ENCODE measurements around the gene LOXL1.
"Not testable (repeated sequence)": the region's sequence is repeated elsewhere in the genome, so short reads cannot be mapped to it uniquely, and the experiment has no call there.

LOXL1 gene

DNA sequence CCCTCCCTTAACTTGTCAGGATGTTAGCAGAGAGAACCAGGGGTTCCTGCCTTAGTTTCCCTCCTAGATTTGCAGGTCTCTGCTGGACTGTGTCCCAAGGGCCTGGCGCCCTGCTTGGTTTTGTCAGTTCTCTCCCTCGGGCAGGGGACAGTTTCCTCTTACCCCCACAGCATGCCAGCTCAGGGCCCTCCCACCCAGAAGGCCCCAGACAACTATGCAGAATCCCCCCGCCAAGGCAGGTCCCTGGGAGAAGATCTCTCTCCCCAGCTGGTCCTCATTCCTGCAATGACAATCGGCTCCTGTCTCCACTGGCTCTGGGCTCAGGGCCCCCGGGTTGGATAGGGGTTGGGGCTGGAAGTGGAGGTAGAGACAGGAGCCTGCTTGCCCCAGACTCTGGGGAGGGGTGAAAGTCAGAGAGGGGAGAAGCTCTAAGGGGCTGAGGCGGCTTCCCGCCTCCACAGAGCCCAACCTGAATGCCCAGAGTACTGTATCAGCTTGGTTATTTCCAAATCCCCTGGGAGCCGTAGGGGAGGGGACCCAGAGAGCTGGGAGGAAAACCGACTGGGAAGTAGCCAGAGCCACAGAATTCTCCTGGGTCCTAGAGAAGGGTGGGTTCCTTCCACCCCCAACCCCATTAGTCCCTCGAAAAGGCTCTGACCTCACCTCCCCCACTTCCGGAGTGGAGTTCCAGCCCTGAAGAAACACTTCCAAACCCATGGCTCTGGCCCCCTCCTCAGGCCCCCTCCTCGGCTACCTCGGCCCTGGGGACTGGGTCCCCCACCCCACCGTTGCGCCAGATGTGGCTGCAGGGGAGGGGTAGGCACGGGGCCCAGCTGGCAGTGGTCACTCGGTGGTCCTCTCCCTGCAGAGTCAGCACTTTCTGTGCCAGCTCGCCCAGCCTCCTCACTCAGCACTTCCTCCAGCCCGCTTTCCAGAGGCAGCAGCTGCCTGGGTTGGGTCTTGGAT, 3.8 kb upstream of the LOXL1 start:
- DNase-seq (ENCODE audit: low spot score): no peak

DNA sequence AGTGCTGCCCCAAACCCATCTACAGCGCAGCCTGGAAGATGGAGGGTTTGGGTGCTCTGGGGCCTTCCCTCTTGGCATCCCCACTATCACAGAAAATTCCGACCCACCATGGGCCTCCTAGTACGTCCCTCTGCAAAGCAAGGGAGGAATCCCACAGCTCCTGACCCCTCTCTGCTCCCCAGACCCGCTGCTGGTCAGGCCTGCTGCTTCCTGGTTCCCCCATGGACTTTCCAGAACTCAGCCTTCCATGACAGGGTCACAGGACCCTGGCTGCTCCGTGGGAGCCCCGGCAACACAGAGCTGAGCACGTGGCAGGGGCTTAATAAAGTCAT, 3.1 kb upstream of the LOXL1 start:
- no peak for DNase-seq (ENCODE audit: low spot score)

DNA sequence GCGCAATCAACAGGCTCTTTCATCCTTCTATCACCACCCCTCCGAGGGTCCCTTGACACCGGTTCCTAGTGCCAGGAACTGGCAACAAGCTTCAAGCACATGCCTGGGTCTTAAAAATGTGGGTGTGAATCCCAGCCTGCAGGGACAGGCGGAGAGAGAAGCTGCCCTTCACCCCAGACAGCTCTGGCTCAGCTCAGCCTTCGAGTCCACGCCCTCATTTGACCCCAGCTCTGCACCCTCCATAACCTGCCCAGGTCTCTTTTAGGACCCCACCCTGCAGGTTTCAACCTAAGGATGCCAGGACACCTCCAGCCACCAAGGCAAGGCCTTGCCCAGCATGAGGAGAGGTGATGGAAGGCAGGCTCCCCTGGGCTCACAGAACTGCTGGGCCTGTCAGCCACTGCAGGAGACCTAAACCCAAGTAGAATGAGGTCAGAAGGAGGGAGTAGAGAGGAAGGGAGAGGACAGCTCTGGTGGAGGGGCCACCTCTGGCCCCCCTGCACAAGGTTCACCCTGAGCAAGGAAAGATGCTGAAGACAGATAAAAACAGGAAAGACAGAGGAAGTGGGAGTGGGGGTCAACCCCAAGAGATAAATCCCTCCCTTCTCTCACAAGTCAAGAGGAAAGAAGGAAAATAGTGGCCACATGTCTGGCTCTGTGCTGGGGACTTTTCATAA, 2.6 kb upstream of the LOXL1 start:
- DNase-seq (ENCODE audit: low spot score): no peak

DNA sequence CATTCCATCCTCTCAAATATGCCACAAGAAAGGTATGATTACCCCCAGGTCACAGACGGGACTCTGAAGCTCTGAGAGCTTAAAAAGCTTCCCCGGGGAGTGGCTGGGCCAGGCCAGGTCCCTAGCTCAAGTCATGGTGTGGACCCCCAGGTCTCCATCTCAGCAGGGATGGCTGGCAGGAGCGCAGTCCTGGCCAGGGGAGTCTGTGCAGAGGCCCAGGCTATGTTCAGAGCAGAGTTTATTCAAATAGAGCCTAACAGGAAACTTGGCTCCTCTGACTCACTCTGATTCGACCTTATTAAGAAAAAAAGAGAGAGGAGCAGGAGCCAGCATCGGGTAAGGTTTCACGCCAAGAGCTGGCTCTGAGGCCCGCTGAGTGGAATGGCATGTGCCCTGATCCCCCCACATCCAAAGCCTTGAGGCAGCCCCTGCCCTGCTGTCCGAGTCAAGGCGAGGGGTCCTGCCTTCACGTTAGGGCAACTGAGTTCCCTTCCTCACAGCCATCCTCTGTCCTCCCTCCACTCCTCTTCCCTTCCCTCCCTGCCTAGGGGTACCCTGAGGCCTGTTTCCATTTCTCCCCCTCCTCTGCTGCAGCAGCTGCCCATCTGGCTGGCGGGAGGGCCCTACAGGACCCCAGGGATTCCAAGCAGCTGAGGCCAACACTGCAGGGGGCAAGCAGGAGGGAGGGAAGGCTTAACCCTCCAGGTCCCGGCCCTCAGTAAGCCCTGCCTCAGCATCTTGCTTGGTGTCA, 1.9 kb upstream of the LOXL1 start:
- DNase-seq (ENCODE audit: low spot score): no peak

- DNase-seq (ENCODE audit: low spot score): no peak
Observed at GRCh38 chr15:73925848-73926218, 429 bp upstream of the LOXL1 start.

DNA sequence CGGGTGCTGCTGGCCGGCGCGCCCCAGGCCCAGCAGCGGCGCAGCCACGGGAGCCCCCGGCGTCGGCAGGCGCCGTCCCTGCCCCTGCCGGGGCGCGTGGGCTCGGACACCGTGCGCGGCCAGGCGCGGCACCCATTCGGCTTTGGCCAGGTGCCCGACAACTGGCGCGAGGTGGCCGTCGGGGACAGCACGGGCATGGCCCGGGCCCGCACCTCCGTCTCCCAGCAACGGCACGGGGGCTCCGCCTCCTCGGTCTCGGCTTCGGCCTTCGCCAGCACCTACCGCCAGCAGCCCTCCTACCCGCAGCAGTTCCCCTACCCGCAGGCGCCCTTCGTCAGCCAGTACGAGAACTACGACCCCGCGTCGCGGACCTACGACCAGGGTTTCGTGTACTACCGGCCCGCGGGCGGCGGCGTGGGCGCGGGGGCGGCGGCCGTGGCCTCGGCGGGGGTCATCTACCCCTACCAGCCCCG, 777 bp downstream of the LOXL1 start:
- peak; percentile 76 for DNase-seq (ENCODE audit: low spot score)

- peak; percentile 68 for DNase-seq (ENCODE audit: low spot score)
Observed at GRCh38 chr15:73927476-73928240, 1.4 kb downstream of the LOXL1 start.

- no peak for DNase-seq (ENCODE audit: low spot score)
Observed at GRCh38 chr15:73928241-73928579, 1.9 kb downstream of the LOXL1 start.

- no peak for DNase-seq (ENCODE audit: low spot score)
Observed at GRCh38 chr15:73928971-73929627, 2.8 kb downstream of the LOXL1 start.

- no peak for DNase-seq (ENCODE audit: low spot score)
Observed at GRCh38 chr15:73930371-73930770, 4.1 kb downstream of the LOXL1 start.

DNA sequence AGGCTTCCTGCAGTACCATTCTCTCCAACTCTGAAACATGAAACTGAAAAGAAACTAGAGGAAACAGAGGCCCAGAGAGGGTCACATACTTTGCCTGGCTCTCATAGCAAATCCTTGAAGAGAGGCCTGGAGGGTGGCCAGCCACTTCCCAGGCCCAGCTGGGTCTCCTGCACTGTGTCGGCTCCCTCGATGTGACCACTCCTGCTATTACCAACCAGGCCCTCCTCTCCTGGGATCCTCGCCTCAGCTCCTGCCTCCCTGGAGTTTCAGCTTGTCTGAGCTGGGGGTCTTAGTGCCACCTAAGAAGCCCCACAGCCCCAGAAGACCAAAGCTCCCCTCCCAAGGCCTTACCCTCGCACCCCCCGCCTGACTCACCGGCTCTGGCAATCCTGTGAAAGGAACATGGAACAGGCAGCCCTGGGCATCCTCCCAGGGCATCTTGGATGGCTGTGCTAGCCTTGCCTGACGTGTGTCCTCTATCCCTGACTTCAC, 4.6 kb downstream of the LOXL1 start:
- no peak for DNase-seq (ENCODE audit: low spot score)

DNA sequence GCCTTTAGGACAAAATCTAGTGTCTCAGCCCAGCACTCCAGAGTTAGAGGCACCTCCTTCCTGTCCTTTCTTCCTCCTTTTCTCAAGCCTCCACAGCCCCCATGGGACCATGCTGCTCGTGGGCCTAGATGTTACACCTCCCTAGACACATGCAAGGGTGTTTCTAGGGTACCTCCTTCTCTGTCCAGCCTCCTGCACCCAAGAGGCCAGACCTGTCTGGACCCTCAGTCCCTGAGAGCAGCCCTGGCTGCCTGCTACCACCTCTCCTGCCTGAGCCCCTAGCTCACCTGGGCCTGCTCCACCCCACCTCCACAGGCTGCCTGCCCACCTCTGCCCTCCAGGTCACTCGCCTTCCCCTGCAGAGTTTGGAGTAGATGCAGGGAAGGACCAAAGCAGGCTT, 5.2 kb downstream of the LOXL1 start:
- no peak for DNase-seq (ENCODE audit: low spot score)

GRCh38 chr15:73932381-73933191, 6.3 kb downstream of the LOXL1 start:
- DNase-seq (ENCODE audit: low spot score): no peak

- DNase-seq (ENCODE audit: low spot score): no peak
Observed at GRCh38 chr15:73934281-73934680, 8.0 kb downstream of the LOXL1 start.

GRCh38 chr15:73935547-73935946, 9.3 kb downstream of the LOXL1 start:
- no peak for DNase-seq (ENCODE audit: low spot score)

DNA sequence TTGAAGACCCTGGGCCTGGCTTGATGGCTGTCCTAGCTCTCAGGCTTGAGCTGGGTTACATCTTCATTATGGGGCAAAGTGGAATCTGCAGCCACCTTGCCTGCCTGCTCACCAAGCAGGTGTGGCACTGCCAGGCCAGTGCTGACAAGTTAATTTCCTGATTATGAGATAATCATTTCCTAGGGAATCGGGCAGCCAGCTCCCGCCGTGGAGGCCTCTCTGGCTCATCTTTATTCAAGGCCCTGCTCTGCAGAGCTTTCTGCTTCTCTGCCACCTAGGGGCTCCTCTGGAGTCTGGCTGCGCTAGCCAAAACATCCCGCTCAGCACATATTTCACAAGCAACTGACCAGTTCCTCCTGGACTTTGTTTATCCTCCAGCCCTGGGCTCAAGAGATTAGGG, 9.9 kb downstream of the LOXL1 start:
- peak; percentile 27 for DNase-seq (ENCODE audit: low spot score)

- DNase-seq (ENCODE audit: low spot score): no peak
Observed at GRCh38 chr15:73936588-73937290, 10.5 kb downstream of the LOXL1 start.

GRCh38 chr15:73937296-73937695, 11.0 kb downstream of the LOXL1 start:
- DNase-seq (ENCODE audit: low spot score): no peak

- DNase-seq (ENCODE audit: low spot score): no peak
Observed at GRCh38 chr15:73937726-73938125, 11.5 kb downstream of the LOXL1 start.

DNA sequence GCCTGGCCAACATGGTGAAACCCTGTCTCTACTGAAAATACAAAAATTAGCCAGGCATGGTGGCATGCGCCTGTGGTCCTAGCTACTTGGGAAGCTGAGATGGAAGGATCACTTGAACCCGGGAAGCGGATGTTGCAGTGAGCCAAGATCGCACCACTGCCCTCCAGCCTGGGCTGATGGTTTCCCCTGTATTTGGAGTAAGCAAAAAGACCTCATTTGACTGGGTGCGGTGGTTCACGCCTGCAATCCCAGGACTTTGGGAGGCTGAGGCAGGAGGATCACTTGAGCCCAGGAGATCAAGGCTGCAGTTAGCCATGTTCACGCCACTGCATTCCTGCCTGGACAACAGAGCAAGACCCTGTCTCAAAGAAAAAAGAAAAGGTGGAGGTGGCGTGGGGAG, 12.3 kb downstream of the LOXL1 start:
- DNase-seq (ENCODE audit: low spot score): not testable (repeated sequence)

All from SW480 (cell line).